Left cardiac atrium (tissue), 4 donors: ENCODE results near the gene HNRNPH2. TPM values are rescaled to one million over a fixed set of nuclear protein-coding genes. Genes with fewer than 3 reads are reported as not detected.

Source experiments
- ATAC-seq, 2 donors: fragments of 200-7000 bp; cut with Tn5 transposase; one replicate each; pipeline ENCODE4 v1.9.1; 2020; ENCODE audit warnings: mild to moderate bottlenecking in 2 of 2, moderate library complexity in 2 of 2
- DNase-seq: peaks from one replicate; pipeline ENCODE4 v3.0.0-alpha.2; 2020
- intact Hi-C, 2 donors: fragments of 100-400 bp; cut with DNase I; formaldehyde crosslinking; loops; one replicate each; pipeline versions ENCODE4 v1.14.1 to v1.15.1; 2022 to 2023
- long read RNA-seq: library from polyadenylated mRNA; unstranded; transcript quantifications from one replicate; pipeline ENCODE4 v2.0.0, GENCODE V29; 2021
- total RNA-seq, 2 donors: library from RNA; stranded (reverse); fragmentation: NEBNext Ultra II Directional; extraction: Animal tissue kit (Norgen Biotek cat#: 25700); gene quantifications; one replicate each; pipeline ENCODE4 v1.2.1, GENCODE V29; 2021
- donor health status: DM: no; HTN: yes; CAD: no.
- donor health status: DM: no; HTN: yes; CAD: no; lungs with severe emphysema.
- donor health status: DM: yes; HTN: yes; CAD: no.
- donor health status: Dilated cardiomyopathy.

Gene HNRNPH2, protein sequence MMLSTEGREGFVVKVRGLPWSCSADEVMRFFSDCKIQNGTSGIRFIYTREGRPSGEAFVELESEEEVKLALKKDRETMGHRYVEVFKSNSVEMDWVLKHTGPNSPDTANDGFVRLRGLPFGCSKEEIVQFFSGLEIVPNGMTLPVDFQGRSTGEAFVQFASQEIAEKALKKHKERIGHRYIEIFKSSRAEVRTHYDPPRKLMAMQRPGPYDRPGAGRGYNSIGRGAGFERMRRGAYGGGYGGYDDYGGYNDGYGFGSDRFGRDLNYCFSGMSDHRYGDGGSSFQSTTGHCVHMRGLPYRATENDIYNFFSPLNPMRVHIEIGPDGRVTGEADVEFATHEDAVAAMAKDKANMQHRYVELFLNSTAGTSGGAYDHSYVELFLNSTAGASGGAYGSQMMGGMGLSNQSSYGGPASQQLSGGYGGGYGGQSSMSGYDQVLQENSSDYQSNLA
- total RNA-seq, result 10 to 100 TPM; 52.7 to 70.6 TPM
- long read RNA-seq, transcript HNRNPH2-201 (2 exons, 2,223 nt), result major isoform, 229 of 234 reads
- long read RNA-seq, partial matches to known transcripts, result 0 of 234 reads
- long read RNA-seq, other reads (novel, unspliced or antisense), result 5 of 234 reads

DNA sequence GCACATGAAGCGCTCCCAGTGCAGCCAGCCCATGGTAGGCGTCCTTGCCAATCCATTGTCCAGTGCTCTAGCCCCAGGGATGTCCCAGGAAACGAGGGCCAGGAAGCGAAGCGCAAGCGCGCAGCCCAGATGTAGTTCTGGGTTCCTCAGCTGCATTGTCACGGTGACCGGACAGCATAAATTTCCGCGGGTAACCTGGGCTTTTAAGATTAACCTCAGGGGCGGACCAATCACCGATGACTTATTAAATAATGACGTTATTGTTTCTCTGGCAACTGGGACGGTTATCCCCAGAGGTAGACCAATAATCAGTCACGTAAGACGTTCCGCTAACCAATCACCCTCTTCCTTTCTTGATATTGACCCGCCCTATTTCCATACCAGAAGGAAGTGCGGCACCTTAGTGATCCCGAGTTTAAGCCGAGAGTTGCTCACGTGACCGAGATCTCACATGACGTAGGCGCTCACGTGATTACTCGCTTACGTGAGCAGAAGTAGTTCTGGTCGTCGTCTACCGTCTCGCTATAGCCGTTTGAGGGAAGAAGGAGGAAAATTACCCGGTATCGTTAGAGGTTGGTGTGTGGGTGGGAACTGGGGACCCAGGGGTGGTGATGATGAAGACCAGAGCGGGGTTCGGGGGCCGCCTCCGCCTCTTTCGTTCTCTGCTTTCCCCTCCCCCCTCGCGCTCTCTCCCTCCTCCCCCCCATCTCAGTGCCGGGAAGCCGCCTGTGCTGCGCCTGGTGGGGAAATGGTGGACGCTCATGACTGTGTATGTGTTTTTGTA lies at the start of gene HNRNPH2, which contains the start of gene GLA:
TSS of gene HNRNPH2 (plus strand) at position 475 of the 784 bp plus-strand sequence. CDS start 3,767 bp downstream, outside the sequence.
TSS of gene GLA (minus strand) at position 178 of the 784 bp plus-strand sequence. CDS start at position 156, 22 bp downstream.
- intact Hi-C loops, result no loop called here
- DNase-seq (peak; percentile 91), ATAC-seq (peak; percentile 99)

DNA sequence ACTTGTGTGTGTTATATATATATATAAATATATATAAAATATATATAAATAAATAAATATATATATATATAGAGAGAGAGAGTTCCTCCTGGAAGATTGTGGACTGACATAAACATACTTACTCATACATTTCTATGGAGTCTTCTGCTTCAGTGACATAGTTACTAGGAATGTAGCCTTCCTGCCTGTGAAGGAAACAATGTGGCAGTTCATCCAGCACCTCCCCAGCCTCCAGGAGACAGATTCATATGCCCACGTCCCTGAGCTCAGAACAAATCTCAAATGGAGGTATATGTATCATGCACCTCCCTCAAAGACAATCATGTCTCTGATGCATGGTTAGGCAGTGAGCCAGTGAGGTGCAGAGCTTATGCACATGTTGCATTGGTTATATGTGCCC lies 48.1 kb upstream of the HNRNPH2 start:
- ATAC-seq, result no peak

DNA sequence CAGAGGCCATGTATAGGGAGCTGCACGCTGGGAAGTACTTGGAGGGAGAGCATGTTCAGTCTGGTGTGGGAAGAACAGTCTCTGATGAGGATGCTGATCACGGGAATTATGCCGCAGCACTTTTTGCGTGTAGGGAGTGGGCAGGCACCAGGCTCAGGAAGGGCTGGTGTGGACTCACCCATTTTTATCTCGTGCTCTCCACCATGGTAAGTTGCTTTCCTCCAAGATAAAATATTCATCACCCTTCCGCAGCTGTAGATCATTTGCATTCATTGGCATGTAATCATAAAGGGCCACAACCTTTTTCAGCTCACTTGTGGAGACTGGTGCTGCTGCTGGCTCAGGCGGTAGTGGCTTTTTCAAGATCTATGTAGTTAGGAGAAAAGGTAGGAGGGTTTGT lies 47.6 kb upstream of the HNRNPH2 start:
- DNase-seq (no peak), ATAC-seq (no peak)
- intact Hi-C loops, result no loop called here

More for the DNA sequence above, 48.1 kb upstream of the HNRNPH2 start:
- no peak for DNase-seq
- intact Hi-C loops, result no loop called here

DNA sequence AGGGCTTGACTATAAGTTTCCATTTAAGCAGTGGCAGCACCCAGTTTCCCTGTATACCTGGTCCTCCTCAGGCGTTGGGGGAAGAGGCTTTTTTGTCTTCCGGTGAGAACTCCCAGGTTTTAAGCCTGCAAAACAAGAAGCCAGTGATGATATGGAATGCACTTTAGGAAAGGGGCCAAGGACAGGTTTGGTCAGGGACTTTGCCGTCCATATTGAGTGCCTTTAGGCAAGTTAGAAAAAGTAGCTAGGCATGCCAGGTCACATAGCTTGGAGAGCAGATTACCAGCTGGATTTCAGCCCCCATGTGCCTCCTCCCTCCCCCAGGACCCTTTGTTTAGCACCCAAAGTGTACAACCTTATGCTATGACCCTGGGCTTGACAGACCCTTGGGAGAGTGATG lies 45.9 kb upstream of the HNRNPH2 start:
- intact Hi-C loops, result no loop called here
- ATAC-seq, result no peak
- no peak for DNase-seq

DNA sequence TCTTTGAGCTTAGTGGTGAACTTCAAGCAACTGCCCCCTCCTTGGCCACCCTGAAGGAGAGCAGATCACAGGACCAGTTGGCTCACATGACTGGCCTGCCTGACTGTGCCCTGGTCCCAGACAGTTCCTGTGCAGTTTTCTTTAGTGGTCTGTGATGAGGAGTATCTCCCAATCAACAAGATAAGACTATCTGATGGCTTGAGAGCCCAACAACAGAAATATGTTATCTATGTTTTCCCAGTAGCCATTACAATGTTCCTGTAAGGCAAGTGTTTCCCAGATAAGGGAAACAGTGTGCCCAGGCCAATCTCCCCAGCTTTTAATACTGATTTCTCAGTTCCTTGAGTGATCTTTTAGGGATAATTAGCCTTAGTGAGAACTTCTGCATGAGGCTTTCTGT lies 45.3 kb upstream of the HNRNPH2 start:
- no peak for DNase-seq
- intact Hi-C loops, result no loop called here
- no peak for ATAC-seq

DNA sequence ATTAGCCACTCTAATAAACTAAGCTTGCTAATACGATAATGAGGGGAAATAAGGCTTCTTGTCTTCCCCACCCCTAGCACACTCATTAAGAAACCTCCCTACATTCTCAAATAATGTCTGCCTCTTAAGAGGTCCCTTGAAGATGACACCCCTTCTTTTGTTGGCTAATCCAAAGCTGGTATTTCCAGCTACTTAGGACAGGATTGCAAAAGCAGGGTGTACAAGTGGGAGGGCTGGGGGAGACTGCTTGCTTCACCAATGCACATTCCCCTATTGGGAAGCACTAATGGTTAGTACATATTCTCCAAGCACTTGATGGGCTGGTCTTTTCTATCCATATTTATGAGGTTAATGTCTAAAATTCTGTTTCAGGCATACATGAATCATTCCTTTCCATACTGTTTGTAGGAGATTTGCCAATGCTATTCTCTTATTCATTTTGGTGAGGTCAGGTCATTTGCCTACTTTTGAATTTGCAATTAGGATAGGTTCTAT lies 42.7 kb upstream of the HNRNPH2 start:
- no peak for ATAC-seq
- DNase-seq, result no peak
- intact Hi-C loops, result no loop called here

DNA sequence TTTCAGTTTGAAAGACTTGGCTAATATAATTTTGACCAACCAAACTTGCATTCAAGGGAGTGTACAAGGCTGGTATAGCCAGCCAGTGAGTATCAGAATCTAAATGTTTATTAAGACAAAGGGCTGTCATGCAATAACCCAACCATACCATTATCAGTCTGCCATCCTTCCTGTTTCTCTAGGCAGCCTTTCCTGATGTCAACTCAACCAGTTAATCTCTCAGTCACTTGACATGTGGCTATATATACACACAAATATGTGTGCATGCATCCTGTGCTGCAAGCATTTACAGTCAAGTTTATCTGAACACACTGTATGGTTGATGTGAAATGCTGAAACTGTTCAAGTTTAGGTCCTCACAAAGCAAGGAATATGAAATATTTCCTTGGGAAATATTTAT lies 39.2 kb upstream of the HNRNPH2 start:
- DNase-seq, result no peak
- ATAC-seq, result no peak
- intact Hi-C loops, result no loop called here

DNA sequence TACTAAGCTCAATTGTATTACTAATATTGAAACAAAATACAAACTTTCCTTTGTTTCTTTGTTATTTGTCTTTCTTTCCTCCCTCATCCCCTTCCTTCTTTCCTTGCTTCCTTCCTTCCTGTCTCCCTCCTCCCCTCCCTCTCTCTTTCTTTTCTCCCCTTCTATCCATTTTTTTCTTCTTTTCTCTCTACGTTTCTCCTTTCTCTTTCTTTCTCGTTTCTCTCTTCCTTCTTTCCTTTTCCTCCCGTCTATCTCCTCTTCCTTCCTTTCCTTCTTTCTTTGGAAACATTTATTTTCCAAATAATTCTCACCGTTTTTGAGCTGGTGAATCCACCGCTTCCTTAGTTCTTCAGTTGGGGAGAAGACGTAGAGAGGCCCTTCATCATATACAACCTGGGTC lies 38.3 kb upstream of the HNRNPH2 start:
- intact Hi-C loops, result no loop called here
- DNase-seq, result no peak
- ATAC-seq, result no peak

DNA sequence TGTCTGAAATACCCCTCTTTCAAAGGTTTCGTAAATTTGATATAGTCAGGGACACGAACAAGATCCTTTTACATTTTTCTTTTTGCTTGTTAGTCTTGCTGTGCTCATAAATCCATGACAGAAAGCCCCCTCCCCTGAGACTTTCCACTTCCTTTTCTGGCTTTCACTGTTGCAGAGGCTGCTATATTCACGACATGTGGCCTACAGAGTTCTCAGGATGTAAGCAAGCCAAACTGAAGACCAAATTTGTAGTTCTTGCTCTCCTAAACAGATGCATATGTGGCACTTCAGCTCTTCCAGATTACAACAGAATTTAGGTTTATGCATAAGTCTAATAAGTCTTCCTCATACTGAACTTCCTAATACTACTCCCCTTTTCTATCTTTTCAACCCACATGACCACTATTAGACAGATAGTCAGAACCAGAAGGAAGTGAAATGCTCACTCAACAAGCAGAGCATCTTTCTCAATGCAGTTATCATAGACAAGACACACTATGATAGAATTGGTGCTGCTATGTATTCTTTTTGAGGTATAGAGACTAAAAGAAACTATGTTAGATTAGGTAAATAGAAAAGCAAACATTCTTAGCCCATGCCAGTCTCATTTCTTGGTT lies 37.0 kb upstream of the HNRNPH2 start:
- DNase-seq (no peak), ATAC-seq (no peak)
- intact Hi-C loops, result no loop called here

DNA sequence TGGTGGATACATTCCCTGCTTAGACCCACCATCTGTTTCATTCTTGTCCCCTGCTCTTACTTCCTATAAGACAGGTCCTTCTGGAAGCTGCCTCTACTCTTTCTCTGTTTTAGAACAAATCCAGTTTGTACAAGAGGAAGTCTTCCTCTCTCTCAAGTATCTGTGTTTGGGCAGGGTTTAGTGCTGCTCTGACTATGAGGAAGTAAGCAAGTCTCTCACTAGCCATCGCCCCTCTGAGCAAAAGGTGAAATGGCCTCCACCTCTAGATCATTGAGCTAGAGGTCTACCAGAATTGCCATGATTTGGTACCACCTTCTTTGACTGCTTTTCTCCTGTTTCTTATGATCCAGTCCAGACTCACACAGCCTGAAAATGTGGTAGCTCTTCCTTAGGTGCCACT lies 30.5 kb upstream of the HNRNPH2 start:
- ATAC-seq (no peak), DNase-seq (no peak)
- intact Hi-C loops, result no loop called here

DNA sequence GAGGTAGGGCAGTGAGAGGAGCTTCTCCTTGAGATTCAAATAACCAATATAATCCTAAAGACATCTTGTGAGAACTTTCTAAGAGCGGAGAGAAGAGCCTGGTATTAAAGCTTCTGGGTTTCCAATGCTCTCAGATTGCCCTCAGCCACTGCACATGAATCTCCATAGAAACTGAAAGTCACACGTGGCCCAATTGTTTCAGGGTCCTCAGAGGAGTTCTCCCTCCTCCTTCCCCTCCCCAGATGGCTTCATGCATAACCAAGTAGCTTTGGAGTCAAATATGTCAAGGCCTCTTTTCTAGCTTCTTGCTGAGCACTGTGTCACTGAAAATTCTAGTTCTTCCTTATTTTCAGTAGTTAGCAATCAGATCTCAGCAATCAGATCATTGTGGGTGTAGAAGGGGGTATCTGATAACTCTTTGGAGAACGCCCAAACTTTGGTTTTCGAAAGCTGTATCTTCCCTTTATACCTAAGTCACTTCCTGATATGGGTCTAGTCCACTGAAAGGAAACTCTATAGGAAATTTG lies 24.3 kb upstream of the HNRNPH2 start:
- ATAC-seq, result no peak
- intact Hi-C loops, result no loop called here
- no peak for DNase-seq

DNA sequence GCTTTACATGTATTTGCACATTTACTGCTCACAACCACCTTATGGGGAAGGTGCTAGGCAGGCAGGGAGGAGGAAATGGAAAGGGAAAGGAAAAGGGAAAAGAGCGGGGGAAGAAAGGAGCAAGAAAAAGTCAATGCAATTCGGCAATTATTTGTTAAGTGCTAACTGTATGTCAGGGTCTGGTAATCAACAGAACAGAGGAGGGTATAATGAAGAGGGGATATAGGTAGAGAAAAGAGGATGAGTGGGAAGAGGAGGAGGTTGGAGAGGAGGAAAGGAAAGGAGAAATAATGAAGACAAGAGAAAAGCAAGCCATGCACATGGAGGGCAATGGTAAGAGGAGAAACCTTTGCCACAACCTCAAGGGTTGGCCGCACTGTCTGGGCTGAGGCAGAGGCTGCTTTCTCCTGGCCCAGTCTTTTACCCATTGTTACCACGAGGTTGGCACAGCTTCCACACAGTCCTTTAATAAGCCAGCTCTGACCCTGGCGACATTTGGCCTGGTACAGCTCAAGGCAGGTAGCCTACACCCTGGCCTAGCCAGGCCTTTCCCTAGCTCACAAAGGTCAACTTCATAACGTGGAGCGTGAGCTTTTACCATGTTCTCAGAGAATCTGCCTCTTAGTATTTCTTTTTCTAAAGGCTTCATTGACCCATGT lies 22.9 kb upstream of the HNRNPH2 start:
- intact Hi-C loops, result no loop called here
- ATAC-seq (no peak), DNase-seq (no peak)

DNA sequence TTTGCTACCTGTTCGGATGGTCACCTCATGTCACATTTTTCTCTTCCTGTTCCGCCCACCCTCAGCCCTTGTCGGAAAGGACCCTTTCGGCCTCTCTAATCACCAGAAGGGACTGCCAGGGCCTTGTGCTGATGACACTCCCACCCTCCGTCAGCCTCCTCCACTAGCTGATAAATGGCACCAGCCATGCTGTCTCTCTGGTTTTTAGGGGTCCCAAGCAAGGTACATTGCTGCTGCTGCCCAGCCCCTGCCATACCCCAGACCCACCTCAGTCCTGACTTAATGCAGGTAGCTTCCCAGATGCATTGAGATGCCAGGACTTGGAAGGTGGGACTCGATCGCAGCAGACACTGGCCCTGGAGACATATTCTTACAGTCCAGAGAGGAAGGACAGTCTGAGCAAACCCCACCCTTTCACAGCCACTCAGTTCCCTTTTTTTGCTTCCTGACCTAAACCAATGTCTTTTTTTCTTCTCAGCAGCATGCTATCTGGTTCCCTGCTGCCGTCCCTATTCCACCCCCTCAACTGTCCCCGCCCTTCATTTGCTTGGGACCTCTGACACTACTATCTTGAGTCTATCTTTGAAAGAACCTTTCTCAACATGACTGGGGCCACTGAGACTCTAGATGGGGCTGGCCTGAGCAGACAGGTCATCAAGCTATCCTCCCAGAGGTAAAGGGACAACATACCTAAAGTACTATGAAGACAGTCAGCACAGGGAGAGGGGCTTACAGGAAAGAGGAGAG lies 22.1 kb upstream of the HNRNPH2 start, which contains the start of gene BTK:
TSS of gene BTK (minus strand) at position 397 of the 747 bp plus-strand sequence. CDS start 10,907 bp downstream, outside the sequence.
- intact Hi-C loops, result no loop called here
- DNase-seq, result no peak
- peak in 1 of 2 donors; percentile 11 for ATAC-seq

DNA sequence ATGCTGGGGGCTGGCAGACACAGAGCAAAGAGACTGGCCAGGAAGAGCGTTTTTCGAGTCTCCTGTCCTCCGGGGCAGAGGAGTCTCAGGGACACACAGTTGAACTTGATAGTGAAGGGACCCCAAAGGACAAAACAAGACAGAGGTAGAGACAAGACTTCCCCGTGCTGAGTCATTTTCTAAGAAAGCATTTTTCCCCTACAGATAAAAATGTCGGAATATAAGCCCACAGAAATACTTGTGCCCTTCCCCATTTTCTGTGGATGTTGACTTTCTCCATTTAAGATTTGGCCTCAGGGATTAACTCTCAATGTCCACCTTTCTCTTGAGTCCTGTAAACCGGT lies 21.5 kb upstream of the HNRNPH2 start:
- intact Hi-C loops, result no loop called here
- DNase-seq, result no peak
- no peak for ATAC-seq

DNA sequence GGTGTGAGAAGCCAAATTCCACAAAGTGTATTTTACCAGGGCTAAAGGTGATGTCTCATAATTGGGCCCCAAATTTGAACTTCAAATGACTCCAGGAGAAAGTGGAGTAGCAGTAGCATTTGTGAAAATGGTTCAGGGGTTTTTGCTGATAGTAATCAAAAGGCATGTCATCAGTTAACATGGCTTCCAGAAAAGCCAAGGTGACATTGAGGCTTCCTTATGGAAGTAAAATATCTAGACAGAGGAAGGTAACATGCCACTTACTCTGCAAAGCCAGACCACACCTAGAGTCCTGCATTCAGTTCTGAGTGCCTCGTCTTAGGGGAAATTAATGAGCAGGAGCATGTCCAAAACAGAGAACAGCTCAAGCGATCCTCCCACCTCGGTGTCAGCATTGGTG lies 19.4 kb upstream of the HNRNPH2 start:
- ATAC-seq, result no peak
- no peak for DNase-seq
- intact Hi-C loops, result no loop called here

DNA sequence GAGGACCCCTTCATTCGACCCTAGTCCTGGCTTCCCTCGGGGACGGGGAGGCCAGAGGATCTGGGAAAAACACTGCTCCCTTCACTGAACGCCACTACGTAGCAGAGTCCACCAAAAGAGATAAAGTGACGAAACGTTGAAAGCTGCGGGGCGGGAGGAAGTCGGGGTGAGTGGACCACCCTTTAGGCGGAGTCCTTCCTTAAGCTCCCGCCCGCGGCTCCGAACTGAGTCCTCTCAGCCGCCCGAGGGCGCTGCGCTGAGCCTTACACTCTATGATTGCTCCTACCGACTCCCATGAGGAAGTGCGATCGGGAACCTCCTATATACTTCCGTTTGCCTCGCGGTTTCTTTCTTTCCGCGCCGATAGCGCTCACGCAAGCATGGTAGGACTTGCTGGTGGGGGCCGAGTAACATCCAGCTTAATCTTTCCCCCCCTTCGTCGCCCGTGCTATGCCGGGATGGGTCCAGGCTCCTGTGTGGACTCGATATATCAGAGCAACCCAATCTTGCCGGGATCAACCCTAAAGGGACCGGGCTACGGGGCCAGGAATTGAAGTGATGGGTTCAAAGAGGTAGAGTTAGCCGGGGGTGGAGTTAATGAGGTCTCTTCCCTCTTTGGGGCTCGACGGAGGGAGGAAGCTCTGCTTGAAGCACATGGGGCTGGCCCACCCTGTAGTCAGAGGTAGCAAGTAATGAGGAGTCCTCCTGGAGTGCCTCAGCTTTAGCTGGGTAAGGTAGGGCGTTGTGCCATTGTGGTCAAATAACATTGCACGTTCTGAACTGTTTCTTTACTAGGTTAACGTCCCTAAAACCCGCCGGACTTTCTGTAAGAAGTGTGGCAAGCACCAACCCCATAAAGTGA lies 17.1 kb upstream of the HNRNPH2 start, which contains the start of gene RPL36A:
TSS of gene RPL36A (plus strand) at position 348 of the 862 bp plus-strand sequence. CDS start at position 381, 33 bp downstream.
- intact Hi-C loops, result no loop called here
- ATAC-seq, result peak; percentile 98 to 99
- DNase-seq, result peak; percentile 90

DNA sequence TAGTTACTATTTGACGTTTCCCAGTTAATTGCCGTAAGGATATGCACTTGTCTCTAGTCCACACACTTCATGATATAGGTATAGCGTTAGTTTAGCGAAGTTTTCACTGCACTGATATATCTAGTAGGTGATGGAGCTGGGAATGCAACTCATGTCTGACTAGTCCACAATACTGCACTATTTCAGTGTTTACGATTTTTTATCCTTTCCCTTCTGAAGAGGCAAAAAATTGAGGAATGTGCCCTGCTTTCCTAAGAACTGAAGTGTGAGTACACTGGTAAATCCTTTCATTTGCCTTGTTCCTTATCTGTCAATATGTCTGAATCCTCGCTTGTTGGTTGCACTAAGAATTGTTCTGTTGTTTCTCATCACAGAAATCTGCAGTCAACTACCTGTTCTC lies 16.2 kb upstream of the HNRNPH2 start:
- intact Hi-C loops, result no loop called here
- DNase-seq, result no peak
- ATAC-seq, result no peak
